ENCODE data around the gene RPS24.
"Not testable (repeated sequence)": the region's sequence is repeated elsewhere in the genome, so short reads cannot be mapped to it uniquely, and the experiment has no call there.

Gene RPS24

GRCh38 chr10:78069151-78069550 is 35.5 kb downstream of the RPS24 start:
- no peaks in the 10 kb centered on the region for H3K36me3 ChIP-seq
- no peak for DNase-seq
- H3K27me3 ChIP-seq (ENCODE audit: insufficient read depth, low read depth, severe bottlenecking): no peaks in the 10 kb centered on the region
- no peak overlapping the region for H3K27ac ChIP-seq
- no peak overlapping the region for H3K4me3 ChIP-seq (ENCODE audit: low read depth, low read length)
- H3K9me3 ChIP-seq (ENCODE audit: severe bottlenecking): no peaks in the 10 kb centered on the region
- TF ChIP-seq, protein P1, sequence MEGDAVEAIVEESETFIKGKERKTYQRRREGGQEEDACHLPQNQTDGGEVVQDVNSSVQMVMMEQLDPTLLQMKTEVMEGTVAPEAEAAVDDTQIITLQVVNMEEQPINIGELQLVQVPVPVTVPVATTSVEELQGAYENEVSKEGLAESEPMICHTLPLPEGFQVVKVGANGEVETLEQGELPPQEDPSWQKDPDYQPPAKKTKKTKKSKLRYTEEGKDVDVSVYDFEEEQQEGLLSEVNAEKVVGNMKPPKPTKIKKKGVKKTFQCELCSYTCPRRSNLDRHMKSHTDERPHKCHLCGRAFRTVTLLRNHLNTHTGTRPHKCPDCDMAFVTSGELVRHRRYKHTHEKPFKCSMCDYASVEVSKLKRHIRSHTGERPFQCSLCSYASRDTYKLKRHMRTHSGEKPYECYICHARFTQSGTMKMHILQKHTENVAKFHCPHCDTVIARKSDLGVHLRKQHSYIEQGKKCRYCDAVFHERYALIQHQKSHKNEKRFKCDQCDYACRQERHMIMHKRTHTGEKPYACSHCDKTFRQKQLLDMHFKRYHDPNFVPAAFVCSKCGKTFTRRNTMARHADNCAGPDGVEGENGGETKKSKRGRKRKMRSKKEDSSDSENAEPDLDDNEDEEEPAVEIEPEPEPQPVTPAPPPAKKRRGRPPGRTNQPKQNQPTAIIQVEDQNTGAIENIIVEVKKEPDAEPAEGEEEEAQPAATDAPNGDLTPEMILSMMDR (IDR thresholded peaks at IDR 0.05; ENCODE audit: low read depth, low read length): no peak

- H3K4me3 ChIP-seq (ENCODE audit: low read depth, low read length); H3K9me3 ChIP-seq (ENCODE audit: severe bottlenecking); H3K27me3 ChIP-seq (ENCODE audit: insufficient read depth, low read depth, severe bottlenecking); H3K27ac ChIP-seq; H3K36me3 ChIP-seq; DNase-seq: not testable (repeated sequence)
Observed at GRCh38 chr10:78070064-78070463, 36.4 kb downstream of the RPS24 start.

DNA sequence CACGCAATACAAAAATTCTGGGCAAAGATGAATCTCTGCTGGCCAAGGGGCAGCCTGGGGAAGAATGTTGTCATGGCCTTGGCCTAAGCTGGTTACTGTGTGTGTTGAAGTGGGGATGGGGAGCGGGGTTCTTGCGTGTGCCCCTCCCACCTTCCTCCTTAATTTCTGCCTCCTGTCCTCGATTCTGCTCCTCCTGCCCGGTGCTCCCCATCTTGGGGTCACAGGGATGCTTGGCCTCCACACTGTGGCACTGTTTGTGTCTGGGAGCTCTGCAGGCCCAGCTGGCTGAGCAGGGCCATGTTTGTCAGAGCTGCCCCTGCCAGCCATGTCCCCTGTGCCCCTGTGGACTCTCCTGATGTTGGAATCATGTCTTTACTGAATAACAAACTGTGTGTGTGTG is 37.1 kb downstream of the RPS24 start:
- Histone ChIP-seq H3K4me3 (ENCODE audit: low read depth, low read length) (no peak overlapping the region), H3K27me3 (ENCODE audit: insufficient read depth, low read depth, severe bottlenecking) (no peaks in the 10 kb centered on the region), H3K27ac (no peak overlapping the region), H3K36me3 (no peaks in the 10 kb centered on the region), H3K9me3 (ENCODE audit: severe bottlenecking) (no peaks in the 10 kb centered on the region)
- no peak for DNase-seq
- TF ChIP-seq, protein P1 (IDR thresholded peaks at IDR 0.05; ENCODE audit: low read depth, low read length): no peak

GRCh38 chr10:78071140-78071856 is 37.6 kb downstream of the RPS24 start:
- TF ChIP-seq, protein P1 (IDR thresholded peaks at IDR 0.05; ENCODE audit: low read depth, low read length): no peak
- no peak for DNase-seq
- Histone ChIP-seq H3K27me3 (ENCODE audit: insufficient read depth, low read depth, severe bottlenecking) (no peaks in the 10 kb centered on the region), H3K9me3 (ENCODE audit: severe bottlenecking) (no peaks in the 10 kb centered on the region), H3K36me3 (no peaks in the 10 kb centered on the region), H3K4me3 (ENCODE audit: low read depth, low read length) (no peak overlapping the region), H3K27ac (no peak overlapping the region)

- no peak overlapping the region for H3K4me3 ChIP-seq (ENCODE audit: low read depth, low read length)
- TF ChIP-seq, protein P1 (IDR thresholded peaks at IDR 0.05; ENCODE audit: low read depth, low read length): no peak
- no peak for DNase-seq
- no peak overlapping the region for H3K27ac ChIP-seq
- no peaks in the 10 kb centered on the region for H3K9me3 ChIP-seq (ENCODE audit: severe bottlenecking)
- no peaks in the 10 kb centered on the region for H3K36me3 ChIP-seq
- H3K27me3 ChIP-seq (ENCODE audit: insufficient read depth, low read depth, severe bottlenecking): no peaks in the 10 kb centered on the region
Observed at GRCh38 chr10:78071857-78072179, 38.2 kb downstream of the RPS24 start.

- no peak for DNase-seq
- Histone ChIP-seq H3K4me3 (ENCODE audit: low read depth, low read length) (no peak overlapping the region), H3K27ac (no peak overlapping the region), H3K9me3 (ENCODE audit: severe bottlenecking) (no peaks in the 10 kb centered on the region), H3K27me3 (ENCODE audit: insufficient read depth, low read depth, severe bottlenecking) (no peaks in the 10 kb centered on the region), H3K36me3 (no peaks in the 10 kb centered on the region)
- TF ChIP-seq, protein P1 (IDR thresholded peaks at IDR 0.05; ENCODE audit: low read depth, low read length): no peak
Observed at GRCh38 chr10:78072504-78072903, 38.8 kb downstream of the RPS24 start.

GRCh38 chr10:78075806-78076205 is 42.1 kb downstream of the RPS24 start:
- not testable (repeated sequence) for H3K27ac ChIP-seq; H3K4me3 ChIP-seq (ENCODE audit: low read depth, low read length); H3K27me3 ChIP-seq (ENCODE audit: insufficient read depth, low read depth, severe bottlenecking); DNase-seq; H3K36me3 ChIP-seq; H3K9me3 ChIP-seq (ENCODE audit: severe bottlenecking)

Data from WERI-Rb-1 (cell line).